Activated CD8-positive, alpha-beta T cell treated with anti-CD3 and anti-CD28 coated beads, Interleukin-2, amount 10 ng/mL, durations not matched to agents 7 days and 5 days (primary cell): ENCODE data around the gene INSRR. TPM values are rescaled to one million over a fixed set of nuclear protein-coding genes. Genes with fewer than 3 reads are reported as not detected.
A peak's percentile ranks its signal among the peaks of the same experiment; 100 is the strongest.

Experiments used
- ATAC-seq: fragments of 150-1000 bp; cut with Tn5 transposase; one replicate; pipeline ENCODE4 v1.10.0; 2021; ENCODE audit warnings: moderate library complexity
- CTCF ChIA-PET: fragments of 350-600 bp; sonication (Branson Sonifier 250); formaldehyde crosslinking; loops from one replicate; lab custom pipeline; 2021; ENCODE audit warnings: antibody characterized with exemption; lab: Charles Lee
- POLR2A ChIA-PET: fragments of 350-600 bp; sonication (Branson Sonifier 250); formaldehyde crosslinking; loops from one replicate; lab custom pipeline; 2021; ENCODE audit warnings: antibody characterized with exemption; lab: Charles Lee
- DNase-seq: peaks from one replicate; pipeline ENCODE4 v3.0.0-alpha.2; 2020
- H3K27ac Mint-ChIP-seq: one replicate; pipeline ENCODE4 v1.8.0; 2021; ENCODE audit warnings: mild to moderate bottlenecking, mixed read lengths
- H3K27me3 Mint-ChIP-seq: one replicate; pipeline ENCODE4 v1.8.0; 2021; ENCODE audit warnings: low read depth, mixed read lengths
- H3K36me3 Mint-ChIP-seq: one replicate; pipeline ENCODE4 v1.8.0; 2021; ENCODE audit warnings: low read depth, mixed read lengths
- H3K4me1 Mint-ChIP-seq: one replicate; pipeline ENCODE4 v1.8.0; 2021; ENCODE audit warnings: low read depth, mixed read lengths
- H3K4me3 Mint-ChIP-seq: one replicate; pipeline ENCODE4 v1.8.0; 2021; ENCODE audit warnings: mild to moderate bottlenecking, mixed read lengths
- H3K9me3 Mint-ChIP-seq: one replicate; pipeline ENCODE4 v1.8.0; 2022; ENCODE audit warnings: mixed read lengths; ENCODE audit not compliant: insufficient read depth
- total RNA-seq, 2 experiments: library from RNA; stranded (reverse); gene quantifications; one replicate each; pipeline ENCODE4 v1.2.3, GENCODE V29; 2021

Gene INSRR
- total RNA-seq, 2 experiments from 2014 or later, result 0.21 TPM

GRCh38 chr1:156812293-156812990, 46.5 kb downstream of the INSRR start:
- Mint-ChIP-seq H3K4me1 (peaks cover 78% of the 10 kb centered on the region), H3K27me3 (no peaks in the 10 kb centered on the region), H3K36me3 (peaks cover 84% of the 10 kb centered on the region), H3K27ac (peak overlapping the region; percentile 100), H3K4me3 (peak overlapping the region; percentile 92), H3K9me3 (no peaks in the 10 kb centered on the region)
- DNase-seq, result no peak
- ChIA-PET POLR2A (interaction anchor here (2.4 to 5.7 kb wide), 2 partner anchors 11 to 36 kb away, joined by 10 to 30 read pairs; no protein-coding TSS in a partner anchor), CTCF (interaction anchor here (0.9 to 11.2 kb wide), 12 partner anchors 10 to 151 kb away, joined by 3 to 164 read pairs (median 8); partner anchors contain the start of genes INSRR, MRPL24 and NTRK1)
- ATAC-seq, result no peak

GRCh38 chr1:156811168-156811567, 47.7 kb downstream of the INSRR start:
- H3K4me1 Mint-ChIP-seq, result peaks cover 78% of the 10 kb centered on the region
- H3K27ac Mint-ChIP-seq, result peak overlapping the region; percentile 100
- peaks cover 91% of the 10 kb centered on the region for H3K36me3 Mint-ChIP-seq
- ChIA-PET CTCF (interaction anchor here (1.9 to 11.2 kb wide), 4 partner anchors 11 to 85 kb away, joined by 5 to 164 read pairs (median 54); partner anchors contain the start of genes INSRR and NTRK1), POLR2A (interaction anchor here (1.0 to 5.7 kb wide), 2 partner anchors 10 to 38 kb away, joined by 4 to 30 read pairs; no protein-coding TSS in a partner anchor)
- H3K27me3 Mint-ChIP-seq, result no peaks in the 10 kb centered on the region
- DNase-seq (no peak), ATAC-seq (no peak)
- no peak overlapping the region for H3K4me3 Mint-ChIP-seq
- H3K9me3 Mint-ChIP-seq, result no peaks in the 10 kb centered on the region

GRCh38 chr1:156809711-156810366, 49.1 kb downstream of the INSRR start:
- peaks cover 84% of the 10 kb centered on the region for H3K36me3 Mint-ChIP-seq
- H3K4me1 Mint-ChIP-seq, result peaks cover 71% of the 10 kb centered on the region
- no peaks in the 10 kb centered on the region for H3K27me3 Mint-ChIP-seq
- ATAC-seq (no peak), DNase-seq (no peak)
- H3K4me3 Mint-ChIP-seq, result no peak overlapping the region
- CTCF ChIA-PET, result interaction anchor here (0.8 to 11.2 kb wide), 5 partner anchors 10 to 84 kb away, joined by 4 to 164 read pairs (median 20); partner anchors contain the start of genes INSRR and NTRK1
- no peaks in the 10 kb centered on the region for H3K9me3 Mint-ChIP-seq
- H3K27ac Mint-ChIP-seq, result peak overlapping the region; percentile 66
- POLR2A ChIA-PET, result interaction anchor here (0.6 to 5.7 kb wide), 3 partner anchors 9 to 39 kb away, joined by 3 to 30 read pairs (median 4); no protein-coding TSS in a partner anchor

- peaks cover 79% of the 10 kb centered on the region for H3K36me3 Mint-ChIP-seq
- no peak overlapping the region for H3K4me3 Mint-ChIP-seq
- ATAC-seq, result no peak
- no peak for DNase-seq
- H3K27me3 Mint-ChIP-seq, result no peaks in the 10 kb centered on the region
- ChIA-PET POLR2A (interaction anchor here (1.6 to 5.7 kb wide), 2 partner anchors 8 to 24 kb away, joined by 4 to 30 read pairs; no protein-coding TSS in a partner anchor), CTCF (interaction anchor here (0.6 to 11.2 kb wide), 5 partner anchors 8 to 83 kb away, joined by 3 to 164 read pairs (median 13); partner anchors contain the start of genes INSRR and NTRK1)
- H3K9me3 Mint-ChIP-seq, result no peaks in the 10 kb centered on the region
- peaks cover 69% of the 10 kb centered on the region for H3K4me1 Mint-ChIP-seq
- H3K27ac Mint-ChIP-seq, result peak overlapping the region; percentile 84
These were observed 49.6 kb downstream of the INSRR start for GRCh38 chr1:156809281-156809680.

GRCh38 chr1:156808186-156809030, 50.5 kb downstream of the INSRR start:
- H3K4me3 Mint-ChIP-seq, result peak overlapping the region; percentile 42
- no peak for ATAC-seq

GRCh38 chr1:156807627-156808026, 51.3 kb downstream of the INSRR start:
- peaks cover 64% of the 10 kb centered on the region for H3K36me3 Mint-ChIP-seq
- H3K27me3 Mint-ChIP-seq, result no peaks in the 10 kb centered on the region
- ATAC-seq (peak; percentile 37), DNase-seq (peak; percentile 64)
- peak overlapping the region; percentile 42 for H3K4me3 Mint-ChIP-seq
- peaks cover 59% of the 10 kb centered on the region for H3K4me1 Mint-ChIP-seq
- no peaks in the 10 kb centered on the region for H3K9me3 Mint-ChIP-seq
- peak overlapping the region; percentile 84 for H3K27ac Mint-ChIP-seq
- ChIA-PET POLR2A (interaction anchor here (1.0 to 12.8 kb wide), 8 partner anchors 9 to 53 kb away, joined by 3 to 115 read pairs (median 5); partner anchors contain the start of genes INSRR, NTRK1 and SH2D2A), CTCF (interaction anchor here (0.6 to 11.2 kb wide), 10 partner anchors 9 to 120 kb away, joined by 3 to 164 read pairs (median 4); partner anchors contain the start of genes INSRR and NTRK1)

More at GRCh38 chr1:156808186-156809030, 50.5 kb downstream of the INSRR start:
- DNase-seq, result no peak
- Mint-ChIP-seq H3K27me3 (no peaks in the 10 kb centered on the region), H3K9me3 (no peaks in the 10 kb centered on the region), H3K36me3 (peaks cover 70% of the 10 kb centered on the region), H3K4me1 (peaks cover 65% of the 10 kb centered on the region), H3K27ac (peak overlapping the region; percentile 84)
- ChIA-PET POLR2A (interaction anchor here (1.3 to 12.8 kb wide), 7 partner anchors 8 to 53 kb away, joined by 4 to 115 read pairs (median 6); partner anchors contain the start of genes INSRR, NTRK1 and SH2D2A), CTCF (interaction anchor here (0.6 to 11.2 kb wide), 11 partner anchors 8 to 119 kb away, joined by 3 to 164 read pairs (median 4); partner anchors contain the start of genes INSRR and NTRK1)

GRCh38 chr1:156806512-156807440, 52.1 kb downstream of the INSRR start:
- Mint-ChIP-seq H3K27ac (peak overlapping the region; percentile 84), H3K9me3 (no peaks in the 10 kb centered on the region), H3K4me3 (no peak overlapping the region), H3K4me1 (peaks cover 59% of the 10 kb centered on the region), H3K27me3 (no peaks in the 10 kb centered on the region), H3K36me3 (peaks cover 59% of the 10 kb centered on the region)
- POLR2A ChIA-PET, result interaction anchor here (1.0 to 12.8 kb wide), 6 partner anchors 9 to 54 kb away, joined by 3 to 115 read pairs (median 6); partner anchors contain the start of genes INSRR, NTRK1 and SH2D2A
- CTCF ChIA-PET, result interaction anchor here (1.0 to 11.2 kb wide), 8 partner anchors 8 to 84 kb away, joined by 3 to 164 read pairs (median 7); partner anchors contain the start of genes INSRR and NTRK1
- no peak for DNase-seq
- peak; percentile 3 for ATAC-seq

- Mint-ChIP-seq H3K27me3 (no peaks in the 10 kb centered on the region), H3K9me3 (no peaks in the 10 kb centered on the region), H3K4me3 (no peak overlapping the region), H3K27ac (peak overlapping the region; percentile 41), H3K4me1 (peaks cover 59% of the 10 kb centered on the region), H3K36me3 (peaks cover 58% of the 10 kb centered on the region)
- DNase-seq, result no peak
- CTCF ChIA-PET, result interaction anchor here (1.0 to 14.1 kb wide), 4 partner anchors 9 to 54 kb away, joined by 3 to 304 read pairs (median 84); partner anchors contain the start of genes INSRR and NTRK1
- POLR2A ChIA-PET, result interaction anchor here (0.6 to 12.8 kb wide), 4 partner anchors 10 to 55 kb away, joined by 4 to 115 read pairs (median 24); partner anchors contain the start of genes INSRR, NTRK1 and SH2D2A
- ATAC-seq, result no peak
These were observed 53.0 kb downstream of the INSRR start for GRCh38 chr1:156805766-156806511.
